Vagina (tissue), 2 donors: ENCODE results near the gene RPH3AL.

Source experiments
- CTCF ChIP-seq, 3 experiments: fragments of 450-650 bp in 2 of 3; fragments of 200-600 bp in 1 of 3; sonication (generic) in 1 of 3; IDR thresholded peaks; one replicate each; pipeline ENCODE4 v1.5.1; 2017 to 2019; ENCODE audit warnings: antibody characterized with exemption in 3 of 3, mild to moderate bottlenecking in 2 of 3, moderate library complexity in 2 of 3
- POLR2AphosphoS5 ChIP-seq, 2 donors: sonication (generic); formaldehyde crosslinking; IDR thresholded peaks; one replicate each; pipeline ENCODE4 v1.9.0; 2017; ENCODE audit warnings: antibody characterized with exemption in 2 of 2, mild to moderate bottlenecking in 2 of 2, low read depth in 1 of 2; ENCODE audit not compliant: insufficient read depth in 1 of 2

- no peak for TF ChIP-seq CTCF (IDR thresholded peaks at IDR 0.05)
- TF ChIP-seq POLR2AphosphoS5 (IDR thresholded peaks at IDR 0.05; ENCODE audit: insufficient read depth in 1 of 2, low read depth in 1 of 2): no peak
These were observed 35.5 kb upstream of the RPH3AL start for GRCh38 chr17:388087-388486.
